Osteocyte (in vitro differentiated cells): Measurements from ENCODE around the gene SAP130. TPM values are rescaled to one million over a fixed set of nuclear protein-coding genes. Genes with fewer than 3 reads are reported as not detected.

Experiments used
- DNase-seq: peaks from one replicate; pipeline ENCODE4 v3.0.0; 2021; ENCODE audit warnings: mixed read lengths; ENCODE audit not compliant: unreplicated experiment; ENCODE audit errors: extremely low spot score
- H3K27ac Mint-ChIP-seq: one replicate; pipeline ENCODE4 v1.8.0; 2021; ENCODE audit warnings: mild to moderate bottlenecking, mixed read lengths; ENCODE audit not compliant: unreplicated experiment
- H3K27me3 Mint-ChIP-seq: one replicate; pipeline ENCODE4 v1.8.0; 2021; ENCODE audit warnings: mixed read lengths; ENCODE audit not compliant: unreplicated experiment
- H3K36me3 Mint-ChIP-seq: one replicate; pipeline ENCODE4 v1.8.0; 2021; ENCODE audit warnings: mixed read lengths; ENCODE audit not compliant: unreplicated experiment
- H3K4me1 Mint-ChIP-seq: one replicate; pipeline ENCODE4 v1.8.0; 2021; ENCODE audit warnings: mixed read lengths; ENCODE audit not compliant: unreplicated experiment
- H3K4me3 Mint-ChIP-seq: one replicate; pipeline ENCODE4 v1.8.0; 2021; ENCODE audit warnings: mild to moderate bottlenecking, moderate library complexity, mixed read lengths; ENCODE audit not compliant: unreplicated experiment
- H3K9me3 Mint-ChIP-seq: one replicate; pipeline ENCODE4 v1.8.0; 2021; ENCODE audit warnings: mixed read lengths; ENCODE audit not compliant: unreplicated experiment
- total RNA-seq: library from RNA; stranded (reverse); gene quantifications from 2 replicates; pipeline ENCODE4 v1.2.1, GENCODE V29; 2021
- TF ChIP-seq, protein P1 (sequence below): fragments of 200-600 bp; sonication (generic); IDR thresholded peaks from 2 replicates; pipeline ENCODE4 v1.5.0; 2021; ENCODE audit warnings: antibody characterized with exemption, mild to moderate bottlenecking, moderate library complexity

SAP130 gene
- total RNA-seq, 1 donor from 2014 or later: 24.9 TPM

DNA sequence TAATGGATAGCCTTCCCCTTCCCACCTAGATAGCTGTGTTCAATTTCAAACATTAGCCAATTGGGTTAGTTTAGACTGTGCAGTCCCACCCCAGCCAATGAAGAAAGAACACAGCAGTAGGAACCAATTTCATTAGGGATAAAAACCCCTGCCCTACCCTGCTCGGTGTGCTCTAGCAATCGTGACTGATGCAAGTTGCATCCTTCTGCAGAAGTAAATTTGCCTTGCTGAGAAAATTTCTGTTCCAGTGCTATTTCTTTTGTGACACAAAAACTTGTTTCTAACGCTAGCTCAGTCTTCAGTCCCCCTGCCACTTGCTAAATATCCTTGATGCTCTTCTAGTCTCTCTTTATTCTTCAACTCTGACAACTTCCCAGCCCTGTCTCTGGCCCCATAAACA, 15.2 kb upstream of the SAP130 start:
- peaks cover 26% of the 10 kb centered on the region for H3K27me3 Mint-ChIP-seq
- no peaks in the 10 kb centered on the region for H3K4me1 Mint-ChIP-seq
- no peaks in the 10 kb centered on the region for H3K36me3 Mint-ChIP-seq
- no peak overlapping the region for H3K27ac Mint-ChIP-seq
- TF ChIP-seq, protein P1, sequence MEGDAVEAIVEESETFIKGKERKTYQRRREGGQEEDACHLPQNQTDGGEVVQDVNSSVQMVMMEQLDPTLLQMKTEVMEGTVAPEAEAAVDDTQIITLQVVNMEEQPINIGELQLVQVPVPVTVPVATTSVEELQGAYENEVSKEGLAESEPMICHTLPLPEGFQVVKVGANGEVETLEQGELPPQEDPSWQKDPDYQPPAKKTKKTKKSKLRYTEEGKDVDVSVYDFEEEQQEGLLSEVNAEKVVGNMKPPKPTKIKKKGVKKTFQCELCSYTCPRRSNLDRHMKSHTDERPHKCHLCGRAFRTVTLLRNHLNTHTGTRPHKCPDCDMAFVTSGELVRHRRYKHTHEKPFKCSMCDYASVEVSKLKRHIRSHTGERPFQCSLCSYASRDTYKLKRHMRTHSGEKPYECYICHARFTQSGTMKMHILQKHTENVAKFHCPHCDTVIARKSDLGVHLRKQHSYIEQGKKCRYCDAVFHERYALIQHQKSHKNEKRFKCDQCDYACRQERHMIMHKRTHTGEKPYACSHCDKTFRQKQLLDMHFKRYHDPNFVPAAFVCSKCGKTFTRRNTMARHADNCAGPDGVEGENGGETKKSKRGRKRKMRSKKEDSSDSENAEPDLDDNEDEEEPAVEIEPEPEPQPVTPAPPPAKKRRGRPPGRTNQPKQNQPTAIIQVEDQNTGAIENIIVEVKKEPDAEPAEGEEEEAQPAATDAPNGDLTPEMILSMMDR: no peak
- DNase-seq: no peak
- H3K9me3 Mint-ChIP-seq: peaks cover 25% of the 10 kb centered on the region
- H3K4me3 Mint-ChIP-seq: no peak overlapping the region

DNA sequence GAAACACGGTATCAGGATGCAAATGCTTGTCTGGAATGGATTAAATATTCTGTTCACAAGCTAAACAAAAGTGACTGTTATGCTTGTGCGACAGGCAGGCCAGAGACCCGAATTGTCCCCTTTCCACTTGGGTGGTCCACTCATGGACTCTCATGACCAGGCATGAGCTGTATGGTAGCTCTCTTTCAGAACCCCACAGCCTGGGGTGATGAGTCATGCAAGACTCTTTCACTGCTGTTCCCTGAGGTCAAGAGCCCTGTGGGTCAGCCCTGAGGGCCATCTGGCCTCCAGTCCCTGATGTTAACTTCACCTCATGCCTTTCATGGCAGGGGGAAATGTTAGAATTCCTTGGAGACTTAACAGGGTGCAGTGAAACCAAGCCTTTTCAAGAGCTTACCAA, 13.7 kb upstream of the SAP130 start:
- no peak overlapping the region for H3K27ac Mint-ChIP-seq
- H3K36me3 Mint-ChIP-seq: no peaks in the 10 kb centered on the region
- H3K9me3 Mint-ChIP-seq: peaks cover 28% of the 10 kb centered on the region
- no peaks in the 10 kb centered on the region for H3K4me1 Mint-ChIP-seq
- H3K27me3 Mint-ChIP-seq: peaks cover 24% of the 10 kb centered on the region
- TF ChIP-seq, protein P1: no peak
- H3K4me3 Mint-ChIP-seq: no peak overlapping the region
- no peak for DNase-seq

DNA sequence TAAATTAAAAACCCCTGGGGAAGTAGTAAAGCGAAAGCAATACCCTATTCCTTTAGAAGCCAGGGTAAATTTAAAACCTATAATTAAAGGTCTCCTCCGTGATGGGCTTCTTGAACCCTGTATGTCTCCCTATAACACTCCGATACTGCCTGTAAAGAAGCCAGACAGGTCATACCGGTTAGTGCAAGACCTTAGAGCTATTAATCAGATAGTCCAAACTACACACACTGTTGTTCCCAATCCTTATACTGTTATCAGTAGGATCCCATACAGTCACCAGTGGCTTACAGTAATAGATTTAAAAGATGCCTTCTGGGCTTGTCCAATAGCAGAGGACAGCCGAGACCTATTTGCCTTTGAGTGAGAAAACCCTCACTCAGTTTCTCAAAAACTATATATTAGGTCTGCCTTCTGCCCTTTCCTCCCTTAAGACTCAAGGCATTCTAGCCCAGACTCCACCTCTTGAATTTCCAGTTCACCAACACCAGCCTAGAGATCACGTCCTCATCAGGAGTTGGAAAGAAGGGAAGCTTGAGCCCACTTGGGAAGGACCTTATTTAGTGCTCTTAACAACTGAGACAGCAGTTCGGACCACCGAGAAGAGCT, 12.4 kb upstream of the SAP130 start:
- H3K36me3 Mint-ChIP-seq: no peaks in the 10 kb centered on the region
- no peak overlapping the region for H3K27ac Mint-ChIP-seq
- peaks cover 33% of the 10 kb centered on the region for H3K9me3 Mint-ChIP-seq
- peaks cover 24% of the 10 kb centered on the region for H3K27me3 Mint-ChIP-seq
- no peak overlapping the region for H3K4me3 Mint-ChIP-seq
- DNase-seq: no peak
- H3K4me1 Mint-ChIP-seq: no peaks in the 10 kb centered on the region
- TF ChIP-seq, protein P1: no peak

DNA sequence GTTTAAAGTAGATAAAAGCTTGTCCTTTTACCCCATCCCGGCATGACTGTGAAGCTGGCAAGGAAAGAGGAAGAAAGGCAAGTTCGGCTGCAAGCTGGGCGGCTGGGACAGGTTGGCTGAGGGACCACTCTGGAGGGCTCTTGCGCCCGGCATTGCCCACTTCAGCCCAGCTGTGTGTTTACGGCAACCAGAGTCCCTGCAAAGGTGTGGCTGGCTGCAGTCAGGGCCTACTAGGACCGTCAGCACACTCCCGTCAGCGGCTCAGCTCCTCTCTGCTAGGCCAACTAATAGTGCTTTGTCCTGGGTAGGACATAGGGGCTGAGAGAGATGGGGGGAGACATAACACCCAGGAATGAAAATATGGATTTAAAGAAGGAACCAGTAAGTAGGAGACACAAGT, 11.7 kb upstream of the SAP130 start:
- DNase-seq: no peak
- peaks cover 24% of the 10 kb centered on the region for H3K27me3 Mint-ChIP-seq
- H3K4me1 Mint-ChIP-seq: no peaks in the 10 kb centered on the region
- TF ChIP-seq, protein P1: no peak
- H3K36me3 Mint-ChIP-seq: no peaks in the 10 kb centered on the region
- H3K9me3 Mint-ChIP-seq: peaks cover 33% of the 10 kb centered on the region
- H3K4me3 Mint-ChIP-seq: no peak overlapping the region
- H3K27ac Mint-ChIP-seq: no peak overlapping the region

DNA sequence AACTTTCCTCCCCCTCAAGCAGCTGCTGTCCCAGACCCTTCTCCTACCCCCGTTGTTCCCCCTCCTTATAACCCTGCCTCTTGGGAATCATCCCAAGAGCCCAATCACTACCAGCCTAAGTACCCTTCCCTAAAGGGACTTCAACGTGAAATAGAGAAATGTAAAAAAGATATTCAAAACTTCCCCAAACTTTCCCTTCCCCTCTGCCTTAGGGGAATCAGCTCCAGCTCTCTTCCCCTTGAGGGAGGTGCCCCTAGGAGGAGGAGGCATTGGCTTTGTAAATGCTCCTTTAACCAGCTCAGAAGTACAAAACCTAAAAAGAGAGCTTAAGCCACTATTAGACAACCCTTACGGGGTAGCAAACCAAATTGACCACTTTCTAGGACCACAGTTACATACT, 10.6 kb upstream of the SAP130 start:
- H3K4me3 Mint-ChIP-seq: no peak overlapping the region
- no peaks in the 10 kb centered on the region for H3K36me3 Mint-ChIP-seq
- H3K27me3 Mint-ChIP-seq: peaks cover 24% of the 10 kb centered on the region
- DNase-seq: no peak
- no peak overlapping the region for H3K27ac Mint-ChIP-seq
- no peaks in the 10 kb centered on the region for H3K4me1 Mint-ChIP-seq
- peaks cover 25% of the 10 kb centered on the region for H3K9me3 Mint-ChIP-seq
- TF ChIP-seq, protein P1: no peak
